Activated naive CD8-positive, alpha-beta T cell treated with anti-CD3 and anti-CD28 coated beads for 36 hours (primary cell): Measurements from ENCODE around the gene RABL3. TPM values are rescaled to one million over a fixed set of nuclear protein-coding genes. Genes with fewer than 3 reads are reported as not detected.
"Not testable (repeated sequence)": the region's sequence is repeated elsewhere in the genome, so short reads cannot be mapped to it uniquely, and the experiment has no call there.

ENCODE experiments used
- DNase-seq: peaks from one replicate; pipeline ENCODE4 v3.0.0; 2021
- H3K27ac Mint-ChIP-seq: one replicate; pipeline ENCODE4 v1.8.0; 2022; ENCODE audit warnings: mild to moderate bottlenecking, moderate library complexity, mixed read lengths
- H3K27me3 Mint-ChIP-seq: one replicate; pipeline ENCODE4 v1.8.0; 2022; ENCODE audit warnings: mild to moderate bottlenecking, mixed read lengths
- H3K36me3 Mint-ChIP-seq: one replicate; pipeline ENCODE4 v1.8.0; 2021; ENCODE audit warnings: mild to moderate bottlenecking, mixed read lengths
- H3K4me1 Mint-ChIP-seq: one replicate; pipeline ENCODE4 v1.8.0; 2021; ENCODE audit warnings: mixed read lengths
- H3K4me3 Mint-ChIP-seq: one replicate; pipeline ENCODE4 v1.8.0; 2022; ENCODE audit warnings: mild to moderate bottlenecking, moderate library complexity, mixed read lengths
- H3K9me3 Mint-ChIP-seq: one replicate; pipeline ENCODE4 v1.8.0; 2022; ENCODE audit warnings: mixed read lengths
- total RNA-seq, 2 experiments: library from RNA; stranded (reverse); gene quantifications; one replicate each; pipeline ENCODE4 v1.2.3, GENCODE V29; 2021

Gene RABL3
- total RNA-seq, 2 experiments from 2014 or later, result 33.4 to 38.8 TPM

- Mint-ChIP-seq H3K9me3 (no peaks in the 10 kb centered on the region), H3K4me3 (no peak overlapping the region), H3K27ac (no peak overlapping the region), H3K4me1 (peaks cover 2% of the 10 kb centered on the region), H3K36me3 (no peaks in the 10 kb centered on the region), H3K27me3 (no peaks in the 10 kb centered on the region)
- DNase-seq, result no peak
These were observed 89.3 kb downstream of the RABL3 start for GRCh38 chr3:120652896-120653545.

DNA sequence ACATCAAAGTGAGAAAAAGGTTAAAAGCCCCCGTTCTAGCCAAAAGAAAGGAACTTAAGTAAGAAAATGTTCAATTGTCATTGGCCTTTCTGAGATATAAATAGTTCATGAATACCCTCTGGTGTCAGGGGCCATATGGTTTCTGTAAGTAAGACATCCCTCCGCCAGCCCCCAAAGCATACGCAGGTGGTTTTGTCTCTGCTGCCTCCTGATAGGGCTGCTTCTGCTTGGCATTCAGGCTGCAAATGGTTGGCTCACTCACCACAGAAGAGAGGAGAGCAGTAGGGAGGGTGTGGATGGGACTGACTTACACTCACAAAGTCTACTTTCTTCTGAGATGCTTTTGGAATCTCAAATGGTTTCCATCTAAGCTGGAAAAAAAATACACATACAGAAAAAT is 90.0 kb downstream of the RABL3 start:
- H3K4me3 Mint-ChIP-seq, result no peak overlapping the region

DNA sequence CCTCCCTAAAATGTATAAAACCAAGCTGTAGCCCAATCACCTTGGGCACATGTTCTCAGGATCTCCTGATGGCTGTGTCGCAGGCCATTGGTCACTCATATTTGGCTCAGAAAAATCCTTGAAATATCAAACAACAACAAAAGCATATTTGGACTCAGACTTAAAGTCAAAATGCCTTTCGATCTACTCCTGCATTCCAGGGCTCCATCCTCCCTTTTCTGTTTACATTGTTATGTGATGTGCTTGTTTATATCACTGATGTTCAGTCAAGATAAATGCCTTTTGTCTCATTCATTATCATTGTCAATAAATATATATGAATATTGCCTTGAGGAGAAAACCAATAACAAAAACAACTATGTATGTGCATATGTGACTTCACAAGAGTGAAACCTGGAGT is 92.0 kb downstream of the RABL3 start:
- Mint-ChIP-seq H3K9me3 (no peaks in the 10 kb centered on the region), H3K36me3 (no peaks in the 10 kb centered on the region), H3K4me3 (no peak overlapping the region), H3K4me1 (peaks cover 2% of the 10 kb centered on the region), H3K27me3 (no peaks in the 10 kb centered on the region), H3K27ac (no peak overlapping the region)
- no peak for DNase-seq

More for the DNA sequence above, 90.0 kb downstream of the RABL3 start:
- peaks cover 2% of the 10 kb centered on the region for H3K4me1 Mint-ChIP-seq
- no peaks in the 10 kb centered on the region for H3K27me3 Mint-ChIP-seq
- no peak overlapping the region for H3K27ac Mint-ChIP-seq
- H3K9me3 Mint-ChIP-seq, result no peaks in the 10 kb centered on the region
- no peak for DNase-seq
- no peaks in the 10 kb centered on the region for H3K36me3 Mint-ChIP-seq

DNA sequence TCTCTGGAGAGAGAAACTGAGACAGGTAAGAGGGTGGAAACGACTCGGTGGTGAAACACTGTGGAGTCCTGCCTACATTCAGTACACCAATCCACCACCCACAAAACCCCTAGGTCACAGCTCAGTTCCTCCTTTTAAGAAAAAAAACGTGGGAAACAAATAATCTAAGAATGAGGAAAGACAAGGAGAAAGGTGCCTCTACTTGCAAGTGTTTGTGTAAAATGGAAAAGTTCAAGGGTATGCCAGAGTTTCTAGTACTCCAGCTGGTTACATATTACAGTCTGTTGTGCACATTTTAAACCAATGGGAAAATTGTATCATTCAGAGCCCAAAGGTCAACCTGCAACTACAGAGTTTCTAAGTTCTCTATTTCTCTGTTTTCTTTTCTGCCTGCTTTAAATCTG is 92.5 kb downstream of the RABL3 start:
- Mint-ChIP-seq H3K4me1 (peaks cover 2% of the 10 kb centered on the region), H3K27me3 (no peaks in the 10 kb centered on the region), H3K4me3 (no peak overlapping the region), H3K9me3 (no peaks in the 10 kb centered on the region), H3K27ac (no peak overlapping the region), H3K36me3 (no peaks in the 10 kb centered on the region)
- DNase-seq, result no peak

GRCh38 chr3:120648290-120648689 is 94.0 kb downstream of the RABL3 start:
- H3K27me3 Mint-ChIP-seq, result no peaks in the 10 kb centered on the region
- H3K9me3 Mint-ChIP-seq, result no peaks in the 10 kb centered on the region
- H3K27ac Mint-ChIP-seq, result no peak overlapping the region
- H3K4me1 Mint-ChIP-seq, result peaks cover 2% of the 10 kb centered on the region
- H3K36me3 Mint-ChIP-seq, result no peaks in the 10 kb centered on the region
- H3K4me3 Mint-ChIP-seq, result no peak overlapping the region
- no peak for DNase-seq

DNA sequence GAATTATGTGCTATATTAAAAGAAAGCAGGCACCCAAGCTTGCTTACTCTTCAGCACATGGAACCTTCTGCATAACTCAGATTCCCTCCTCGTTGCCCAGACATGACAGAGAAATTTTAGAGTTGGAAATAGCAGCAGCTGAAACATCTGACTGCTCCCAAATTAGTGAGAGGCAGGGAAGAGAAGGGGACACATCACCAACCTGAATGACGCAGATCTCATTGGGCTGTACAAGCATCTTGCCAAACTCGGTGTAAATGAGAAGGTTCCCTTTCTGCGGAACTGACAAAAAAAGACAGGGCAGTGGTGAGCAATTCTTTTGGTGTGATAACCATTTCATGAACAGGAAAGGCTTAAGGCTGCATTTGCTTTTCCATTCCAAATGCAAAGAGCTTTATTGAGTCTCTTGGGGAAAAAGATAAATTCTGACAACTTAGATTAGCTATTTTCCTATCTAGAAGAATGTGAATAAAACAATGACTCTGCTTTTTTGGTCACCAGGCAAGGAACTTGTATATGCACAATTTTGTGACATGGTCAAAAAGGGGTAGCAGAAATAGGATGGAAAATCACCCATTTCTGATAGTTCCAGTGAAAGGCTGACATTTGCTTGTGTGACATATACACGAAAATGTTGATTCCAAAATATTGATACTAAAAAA is 95.4 kb downstream of the RABL3 start:
- Mint-ChIP-seq H3K4me1 (peaks cover 2% of the 10 kb centered on the region), H3K9me3 (no peaks in the 10 kb centered on the region), H3K4me3 (no peak overlapping the region), H3K36me3 (no peaks in the 10 kb centered on the region), H3K27ac (no peak overlapping the region), H3K27me3 (no peaks in the 10 kb centered on the region)
- no peak for DNase-seq

DNA sequence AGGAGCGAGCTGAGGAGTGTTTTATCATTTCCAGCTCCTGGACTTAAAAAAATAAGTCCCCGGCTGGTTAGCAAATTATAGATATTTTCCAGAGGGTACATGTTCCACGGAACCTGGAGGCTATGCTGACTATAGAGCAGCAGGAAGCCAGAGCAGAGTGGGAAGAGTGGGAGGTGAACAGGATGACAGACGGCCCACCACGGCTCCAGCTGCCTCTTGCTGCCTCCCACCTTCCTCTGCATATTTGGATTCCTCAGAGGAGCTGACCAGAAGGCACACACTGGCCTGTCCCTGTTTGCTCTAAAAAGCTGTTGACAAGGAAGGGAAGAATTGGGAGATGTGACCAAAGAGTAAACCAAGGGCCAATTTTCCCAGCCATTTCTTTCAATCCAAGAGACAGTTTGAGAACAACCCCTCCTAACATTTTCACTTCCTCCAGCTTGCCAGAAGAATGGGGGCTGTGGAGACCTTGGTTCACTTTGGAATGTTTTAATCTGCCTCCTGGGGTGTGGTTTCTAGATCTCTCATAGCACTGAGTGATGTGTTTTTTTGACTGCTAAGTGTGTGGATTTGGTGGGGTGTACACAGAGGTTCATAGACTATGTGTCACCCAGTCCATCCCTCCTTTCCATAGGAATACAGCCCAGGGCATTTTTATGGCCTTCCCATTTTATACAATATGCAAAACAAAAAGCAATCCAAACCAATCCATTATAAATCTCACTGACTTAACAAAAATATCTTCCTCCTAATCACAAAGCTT is 97.1 kb downstream of the RABL3 start:
- no peaks in the 10 kb centered on the region for H3K36me3 Mint-ChIP-seq
- no peaks in the 10 kb centered on the region for H3K27me3 Mint-ChIP-seq
- no peak for DNase-seq
- H3K9me3 Mint-ChIP-seq, result no peaks in the 10 kb centered on the region
- H3K27ac Mint-ChIP-seq, result no peak overlapping the region
- H3K4me1 Mint-ChIP-seq, result peaks cover 7% of the 10 kb centered on the region
- H3K4me3 Mint-ChIP-seq, result no peak overlapping the region

DNA sequence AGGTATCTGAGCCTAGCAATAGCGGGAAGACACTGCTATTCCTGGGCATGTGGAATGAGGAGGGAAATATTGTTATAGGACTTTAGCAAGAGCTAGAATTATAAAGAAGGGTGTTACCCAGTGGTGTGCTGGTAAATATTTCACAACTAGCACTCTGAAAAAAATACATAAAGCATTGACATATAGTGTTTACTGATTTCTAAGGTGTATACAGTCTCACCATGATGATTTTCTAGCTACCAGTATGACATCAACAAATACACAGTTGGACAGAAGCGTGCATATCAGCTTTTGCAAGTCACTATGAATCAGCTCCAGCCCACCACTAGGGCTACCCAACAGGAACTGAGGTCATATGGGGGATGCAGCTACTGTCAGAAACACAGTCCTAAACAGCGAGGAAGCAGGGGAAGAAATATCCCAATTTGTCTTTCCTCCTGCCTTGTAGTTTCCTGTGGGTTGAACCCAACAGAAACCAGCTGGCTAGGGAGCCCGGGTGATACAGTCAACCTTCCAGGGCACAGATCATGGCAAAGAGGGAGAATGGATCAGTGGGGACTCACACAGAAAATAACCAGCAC is 99.9 kb downstream of the RABL3 start:
- Mint-ChIP-seq H3K9me3 (peaks cover 6% of the 10 kb centered on the region), H3K36me3 (no peaks in the 10 kb centered on the region), H3K27ac (no peak overlapping the region), H3K4me3 (no peak overlapping the region), H3K4me1 (peaks cover 9% of the 10 kb centered on the region), H3K27me3 (no peaks in the 10 kb centered on the region)
- no peak for DNase-seq

- Mint-ChIP-seq H3K9me3 (peaks cover 6% of the 10 kb centered on the region), H3K27ac (no peak overlapping the region), H3K4me1 (peaks cover 9% of the 10 kb centered on the region), H3K27me3 (no peaks in the 10 kb centered on the region), H3K4me3 (no peak overlapping the region), H3K36me3 (no peaks in the 10 kb centered on the region)
- DNase-seq, result no peak
These were observed 100.5 kb downstream of the RABL3 start for GRCh38 chr3:120641696-120642246.

- H3K27ac Mint-ChIP-seq, result no peak overlapping the region
- no peaks in the 10 kb centered on the region for H3K36me3 Mint-ChIP-seq
- H3K27me3 Mint-ChIP-seq, result no peaks in the 10 kb centered on the region
- peaks cover 9% of the 10 kb centered on the region for H3K4me1 Mint-ChIP-seq
- H3K9me3 Mint-ChIP-seq, result peaks cover 6% of the 10 kb centered on the region
- DNase-seq, result no peak
- H3K4me3 Mint-ChIP-seq, result no peak overlapping the region
These were observed 102.1 kb downstream of the RABL3 start for GRCh38 chr3:120640231-120640630.

GRCh38 chr3:120638820-120639219 is 103.5 kb downstream of the RABL3 start:
- not testable (repeated sequence) for H3K27me3 Mint-ChIP-seq, DNase-seq, H3K9me3 Mint-ChIP-seq, H3K4me3 Mint-ChIP-seq, H3K4me1 Mint-ChIP-seq, H3K36me3 Mint-ChIP-seq, H3K27ac Mint-ChIP-seq

DNA sequence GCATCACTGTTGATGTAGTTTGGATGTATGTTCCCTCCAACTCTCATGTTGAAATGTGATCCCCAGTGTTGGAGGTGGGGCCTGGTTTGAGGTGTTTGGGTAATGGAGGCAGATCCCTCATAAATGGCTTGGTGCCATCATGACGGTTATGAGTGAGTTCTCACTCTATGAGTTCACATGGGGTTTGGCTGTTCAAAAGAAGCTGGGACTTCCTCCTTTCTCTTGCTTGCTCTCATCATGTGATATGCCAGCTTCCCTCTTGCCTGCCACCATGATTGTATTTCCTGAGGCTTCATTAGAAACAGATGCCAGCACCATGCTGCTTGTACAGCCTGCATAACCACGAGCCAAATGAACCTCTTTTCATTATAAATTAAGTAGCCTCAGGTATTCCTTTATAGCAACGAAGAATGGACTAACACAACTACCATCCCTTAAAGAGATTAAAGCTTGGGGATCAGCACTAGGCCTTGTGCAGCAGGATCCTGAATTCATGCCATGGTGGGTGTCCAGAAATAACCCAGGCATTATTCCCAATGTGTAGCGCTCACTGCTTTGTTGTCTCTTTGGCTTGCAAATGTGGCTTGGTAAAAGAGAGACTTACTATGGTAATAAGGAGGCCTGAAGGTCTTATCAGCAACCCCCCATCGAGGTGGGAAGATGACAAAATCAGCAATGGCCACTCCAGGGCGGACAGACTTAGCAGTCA is 104.3 kb downstream of the RABL3 start:
- Mint-ChIP-seq H3K36me3 (no peaks in the 10 kb centered on the region), H3K27me3 (no peaks in the 10 kb centered on the region), H3K27ac (no peak overlapping the region)

GRCh38 chr3:120636795-120637401 is 105.4 kb downstream of the RABL3 start:
- Mint-ChIP-seq H3K4me1 (peaks cover 9% of the 10 kb centered on the region), H3K27ac (no peak overlapping the region), H3K9me3 (peaks cover 6% of the 10 kb centered on the region), H3K4me3 (no peak overlapping the region), H3K36me3 (no peaks in the 10 kb centered on the region), H3K27me3 (no peaks in the 10 kb centered on the region)
- DNase-seq, result no peak

More for the DNA sequence above, 104.3 kb downstream of the RABL3 start:
- Mint-ChIP-seq H3K4me1 (peaks cover 9% of the 10 kb centered on the region), H3K4me3 (no peak overlapping the region), H3K9me3 (peaks cover 6% of the 10 kb centered on the region)
- no peak for DNase-seq
